NCI-H510A treated with DMSO at 0.1 percent for 48 hours (cell line): Measurements from ENCODE around the gene RBM19.

Experiments
- DNase-seq: peaks from one replicate; lab custom pipeline; 2025; lab: John Stamatoyannopoulos, UW

Gene RBM19

GRCh38 chr12:113954547-113954946 is 11.6 kb downstream of the RBM19 start:
- DNase-seq: no peak

GRCh38 chr12:113950873-113951272 is 15.3 kb downstream of the RBM19 start:
- DNase-seq: no peak

GRCh38 chr12:113949321-113950305 is 16.5 kb downstream of the RBM19 start:
- DNase-seq: no peak

- no peak for DNase-seq
These were observed 17.8 kb downstream of the RBM19 start for GRCh38 chr12:113948151-113948914.

- no peak for DNase-seq
These were observed 19.9 kb downstream of the RBM19 start for GRCh38 chr12:113946175-113946574.

GRCh38 chr12:113945174-113946173 is 20.7 kb downstream of the RBM19 start:
- no peak for DNase-seq

- DNase-seq: no peak
These were observed 23.9 kb downstream of the RBM19 start for GRCh38 chr12:113942209-113942608.

GRCh38 chr12:113941208-113941486 is 25.0 kb downstream of the RBM19 start:
- DNase-seq: no peak

- DNase-seq: no peak
These were observed 25.5 kb downstream of the RBM19 start for GRCh38 chr12:113940357-113941207.

- DNase-seq: no peak
These were observed 26.3 kb downstream of the RBM19 start for GRCh38 chr12:113939867-113940266.

- no peak for DNase-seq
These were observed 27.7 kb downstream of the RBM19 start for GRCh38 chr12:113938471-113938870.

GRCh38 chr12:113936460-113936859 is 29.7 kb downstream of the RBM19 start:
- no peak for DNase-seq

- DNase-seq: no peak
These were observed 30.7 kb downstream of the RBM19 start for GRCh38 chr12:113935459-113935858.

GRCh38 chr12:113934946-113935345 is 31.2 kb downstream of the RBM19 start:
- no peak for DNase-seq

- DNase-seq: no peak
These were observed 31.9 kb downstream of the RBM19 start for GRCh38 chr12:113934060-113934814.

- no peak for DNase-seq
These were observed 32.8 kb downstream of the RBM19 start for GRCh38 chr12:113933201-113933786.

- no peak for DNase-seq
These were observed 33.5 kb downstream of the RBM19 start for GRCh38 chr12:113932381-113933196.

- DNase-seq: no peak
These were observed 34.6 kb downstream of the RBM19 start for GRCh38 chr12:113931517-113931916.

GRCh38 chr12:113930249-113930648 is 35.9 kb downstream of the RBM19 start:
- no peak for DNase-seq
